ENCODE results near the gene DIS3L2.

DIS3L2 gene

DNA sequence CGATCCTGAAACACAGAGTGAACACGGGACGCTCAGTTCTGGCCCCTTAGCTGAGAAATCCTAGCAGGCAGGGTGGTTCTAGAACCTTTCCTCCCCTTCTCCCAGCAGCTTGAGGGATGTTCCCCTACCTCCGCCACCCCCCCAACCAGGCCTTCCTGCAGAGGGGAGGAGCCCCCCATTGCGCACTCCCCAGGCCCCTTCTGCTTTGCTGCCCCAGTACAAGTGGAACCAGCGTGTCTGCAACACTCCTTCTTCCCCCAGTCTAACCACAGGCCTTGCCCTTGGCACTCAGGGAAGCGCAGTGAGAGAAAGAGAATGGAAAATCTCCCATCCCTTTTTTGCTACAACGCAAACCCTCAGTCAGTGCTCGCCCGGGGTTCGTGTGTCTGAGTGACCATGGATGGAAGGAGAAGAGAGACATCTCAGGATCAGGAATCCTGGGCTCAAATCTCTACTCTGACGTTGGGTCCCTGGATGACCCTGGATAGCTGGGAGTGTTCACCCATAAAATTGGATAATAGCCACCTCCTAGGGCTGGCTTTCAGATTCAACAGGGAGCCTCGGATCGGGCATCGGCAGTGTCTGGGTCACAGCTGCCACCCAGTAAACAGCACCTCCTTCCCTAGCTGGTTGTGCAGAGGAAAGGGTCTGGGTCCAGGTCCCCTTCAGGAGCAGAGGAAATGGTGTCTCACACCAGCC lies 39.1 kb upstream of the DIS3L2 start:
- H3K4me1 ChIP-seq (ENCODE audit: control insufficient read depth in 5 of 5, insufficient read depth in 5 of 5, low read length in 5 of 5), result peaks cover 0 to 31% (median 23%) of the 10 kb centered on the region in 5 donors
- no peaks in the 10 kb centered on the region for H3K9me3 ChIP-seq (ENCODE audit: control insufficient read depth in 5 of 5, low read length in 5 of 5)
- no peaks in the 10 kb centered on the region for H3K36me3 ChIP-seq (ENCODE audit: control insufficient read depth in 5 of 5, insufficient read depth in 5 of 5, low read length in 5 of 5)
- H3K27ac ChIP-seq (ENCODE audit: low read depth, low read length), result no peak overlapping the region
- peaks cover 20 to 60% (median 47%) of the 10 kb centered on the region in 5 donors for H3K27me3 ChIP-seq (ENCODE audit: control insufficient read depth in 5 of 5, insufficient read depth in 4 of 5, low read length in 5 of 5)
- no peak overlapping the region for H3K4me3 ChIP-seq (ENCODE audit: low read depth in 1 of 5, low read length in 5 of 5)
- H3K9ac ChIP-seq (ENCODE audit: low read length in 5 of 5), result no peak overlapping the region

DNA sequence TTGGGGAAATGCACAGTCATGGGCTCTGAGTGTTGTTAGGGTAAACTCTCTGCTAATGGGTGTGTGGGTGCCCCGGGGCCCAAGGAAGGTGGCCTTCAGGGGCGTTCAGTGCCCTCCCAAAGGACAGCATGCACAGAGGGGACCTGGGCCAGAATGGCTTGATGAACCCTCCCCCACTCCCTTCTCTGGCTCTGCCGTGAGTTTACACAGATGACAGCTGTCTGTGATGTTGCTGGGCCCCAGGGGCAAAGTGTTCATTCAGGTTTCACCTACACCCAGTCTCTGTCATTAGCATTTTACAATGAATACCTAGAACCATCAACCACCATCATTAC lies 38.5 kb upstream of the DIS3L2 start:
- H3K9ac ChIP-seq (ENCODE audit: low read length in 5 of 5), result no peak overlapping the region
- no peak overlapping the region for H3K27ac ChIP-seq (ENCODE audit: low read depth, low read length)
- no peaks in the 10 kb centered on the region for H3K36me3 ChIP-seq (ENCODE audit: control insufficient read depth in 5 of 5, insufficient read depth in 5 of 5, low read length in 5 of 5)
- peaks cover 0 to 28% (median 23%) of the 10 kb centered on the region in 5 donors for H3K4me1 ChIP-seq (ENCODE audit: control insufficient read depth in 5 of 5, insufficient read depth in 5 of 5, low read length in 5 of 5)
- H3K4me3 ChIP-seq (ENCODE audit: low read depth in 1 of 5, low read length in 5 of 5), result no peak overlapping the region
- H3K27me3 ChIP-seq (ENCODE audit: control insufficient read depth in 5 of 5, insufficient read depth in 4 of 5, low read length in 5 of 5), result peaks cover 22 to 65% (median 52%) of the 10 kb centered on the region in 5 donors
- no peaks in the 10 kb centered on the region for H3K9me3 ChIP-seq (ENCODE audit: control insufficient read depth in 5 of 5, low read length in 5 of 5)

DNA sequence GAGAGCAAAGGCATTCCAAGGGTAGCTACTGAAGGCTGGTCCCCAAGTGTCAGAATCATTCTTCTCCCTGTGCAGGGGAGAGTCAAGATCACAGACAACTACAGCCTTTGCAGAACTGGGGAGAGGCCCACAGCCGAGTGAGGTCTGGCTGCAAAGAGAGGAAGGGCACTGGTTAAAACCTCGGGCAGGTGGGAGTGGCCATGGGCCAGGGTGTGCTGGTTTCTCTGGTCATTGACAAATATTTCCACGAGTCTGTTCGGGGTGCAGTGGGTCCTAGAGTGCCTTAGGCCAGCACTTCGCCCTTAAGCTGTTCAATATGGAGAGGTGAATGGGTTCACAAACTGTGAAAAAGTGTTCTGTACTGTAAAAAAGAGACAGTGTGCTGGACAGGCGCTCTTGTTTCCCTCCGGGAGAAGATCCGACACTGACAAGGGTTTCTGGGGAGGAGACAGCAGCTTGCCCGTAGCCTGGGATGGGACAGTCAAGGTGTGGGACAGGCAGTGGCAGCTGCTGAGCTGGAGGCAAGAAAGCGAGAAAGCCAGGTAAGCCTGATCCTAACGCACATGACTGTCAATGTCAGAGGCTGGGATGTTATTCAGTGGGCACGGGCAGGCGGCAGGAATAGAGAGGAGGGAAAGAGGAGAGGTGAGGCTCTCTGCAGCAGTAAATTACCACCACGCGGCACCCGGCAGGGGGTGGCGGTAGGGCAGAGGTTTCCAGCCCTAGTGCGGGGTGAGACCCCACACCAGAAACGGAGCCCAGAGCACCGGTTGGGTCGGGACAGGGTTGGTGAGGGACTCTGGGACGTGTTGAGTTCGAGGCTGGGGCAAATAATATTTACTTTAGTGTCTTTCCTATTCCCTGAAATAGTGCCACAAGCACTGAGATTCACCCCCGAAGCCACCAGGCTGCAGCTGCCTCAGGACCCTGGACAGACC lies 37.3 kb upstream of the DIS3L2 start:
- no peak overlapping the region for H3K9ac ChIP-seq (ENCODE audit: low read length in 5 of 5)
- peaks cover 31 to 76% (median 61%) of the 10 kb centered on the region in 5 donors for H3K27me3 ChIP-seq (ENCODE audit: control insufficient read depth in 5 of 5, insufficient read depth in 4 of 5, low read length in 5 of 5)
- no peak overlapping the region for H3K27ac ChIP-seq (ENCODE audit: low read depth, low read length)
- H3K4me1 ChIP-seq (ENCODE audit: control insufficient read depth in 5 of 5, insufficient read depth in 5 of 5, low read length in 5 of 5), result peaks cover 0 to 28% (median 23%) of the 10 kb centered on the region in 5 donors
- H3K4me3 ChIP-seq (ENCODE audit: low read depth in 1 of 5, low read length in 5 of 5), result no peak overlapping the region
- H3K36me3 ChIP-seq (ENCODE audit: control insufficient read depth in 5 of 5, insufficient read depth in 5 of 5, low read length in 5 of 5), result no peaks in the 10 kb centered on the region
- H3K9me3 ChIP-seq (ENCODE audit: control insufficient read depth in 5 of 5, low read length in 5 of 5), result no peaks in the 10 kb centered on the region

DNA sequence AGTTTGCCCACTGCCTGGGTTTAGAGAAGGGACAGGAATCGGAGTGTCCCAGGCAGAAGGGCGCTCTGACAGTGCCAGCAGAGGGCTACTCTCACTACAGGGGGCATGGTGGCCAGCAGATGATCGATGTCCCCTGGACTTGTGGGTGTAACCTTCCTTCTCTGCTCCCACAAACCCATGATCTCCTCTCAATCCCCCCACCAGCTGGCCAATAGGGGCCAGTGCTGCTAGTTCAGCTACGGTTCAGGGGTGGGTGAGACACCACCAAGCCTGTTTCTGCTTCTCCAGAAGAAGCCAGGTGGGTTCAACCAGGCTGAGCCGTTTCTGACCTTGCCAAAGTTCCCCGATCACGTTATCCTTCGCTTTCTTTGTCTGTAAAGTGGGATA lies 36.6 kb upstream of the DIS3L2 start:
- peaks cover 0 to 26% (median 23%) of the 10 kb centered on the region in 5 donors for H3K4me1 ChIP-seq (ENCODE audit: control insufficient read depth in 5 of 5, insufficient read depth in 5 of 5, low read length in 5 of 5)
- no peak overlapping the region for H3K27ac ChIP-seq (ENCODE audit: low read depth, low read length)

DNA sequence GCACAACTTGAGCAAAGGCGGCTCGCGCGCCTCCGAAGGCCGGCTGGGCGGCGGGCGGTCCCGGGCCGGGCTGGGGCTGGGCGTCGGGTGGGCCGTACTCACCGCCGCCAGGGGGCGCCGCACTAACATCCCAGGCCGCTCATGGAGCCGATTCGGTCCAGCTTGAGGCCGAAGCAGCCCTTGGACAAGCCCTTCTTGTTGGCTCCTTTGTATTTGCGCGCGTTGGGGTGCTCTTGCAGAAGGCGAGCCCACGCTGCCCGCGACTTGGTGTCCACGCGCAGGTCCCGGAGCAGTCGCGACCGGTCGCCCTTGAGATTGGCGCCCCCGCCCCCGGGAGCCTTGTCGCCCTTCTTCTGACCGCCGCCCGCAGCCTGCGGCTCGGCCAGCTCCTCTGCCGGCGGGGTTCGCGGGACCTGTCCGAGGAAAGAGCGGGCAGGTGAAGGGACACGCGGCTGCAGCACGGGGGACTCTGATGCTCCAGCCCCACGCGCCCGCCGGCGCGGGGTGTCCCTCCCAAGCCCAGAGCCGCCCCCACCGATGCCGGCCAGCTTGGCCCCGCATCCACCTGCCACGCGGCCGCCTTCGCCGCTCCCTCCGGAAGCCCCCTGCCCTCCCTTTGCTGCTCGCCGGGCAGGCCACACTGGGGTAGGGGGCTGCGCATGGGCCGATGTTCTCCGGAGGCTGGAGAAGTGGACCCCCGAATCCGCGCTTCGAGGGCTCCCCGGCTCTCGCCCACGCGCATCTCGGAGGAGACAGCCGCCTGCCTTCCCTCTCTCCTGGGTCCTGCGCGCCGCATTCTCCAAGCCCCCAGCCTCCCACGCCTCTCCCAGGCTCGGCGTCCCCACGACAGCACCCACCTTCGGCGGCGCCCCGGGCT lies 36.0 kb upstream of the DIS3L2 start:
- Histone ChIP-seq H3K9me3 (ENCODE audit: control insufficient read depth in 5 of 5, low read length in 5 of 5) (no peaks in the 10 kb centered on the region), H3K36me3 (ENCODE audit: control insufficient read depth in 5 of 5, insufficient read depth in 5 of 5, low read length in 5 of 5) (no peaks in the 10 kb centered on the region), H3K27ac (ENCODE audit: low read depth, low read length) (no peak overlapping the region), H3K4me3 (ENCODE audit: low read depth in 1 of 5, low read length in 5 of 5) (peak overlapping the region in 4 of 5 donors; percentile 49 to 63 (median 54)), H3K9ac (ENCODE audit: low read length in 5 of 5) (no peak overlapping the region), H3K27me3 (ENCODE audit: control insufficient read depth in 5 of 5, insufficient read depth in 4 of 5, low read length in 5 of 5) (peaks cover 36 to 80% (median 63%) of the 10 kb centered on the region in 5 donors), H3K4me1 (ENCODE audit: control insufficient read depth in 5 of 5, insufficient read depth in 5 of 5, low read length in 5 of 5) (peaks cover 0 to 29% (median 23%) of the 10 kb centered on the region in 5 donors)

More for the DNA sequence above, 36.6 kb upstream of the DIS3L2 start:
- H3K9me3 ChIP-seq (ENCODE audit: control insufficient read depth in 5 of 5, low read length in 5 of 5), result no peaks in the 10 kb centered on the region
- peaks cover 36 to 78% (median 64%) of the 10 kb centered on the region in 5 donors for H3K27me3 ChIP-seq (ENCODE audit: control insufficient read depth in 5 of 5, insufficient read depth in 4 of 5, low read length in 5 of 5)
- peak overlapping the region in 1 of 5 donors; percentile 63 for H3K4me3 ChIP-seq (ENCODE audit: low read depth in 1 of 5, low read length in 5 of 5)
- no peak overlapping the region for H3K9ac ChIP-seq (ENCODE audit: low read length in 5 of 5)
- H3K36me3 ChIP-seq (ENCODE audit: control insufficient read depth in 5 of 5, insufficient read depth in 5 of 5, low read length in 5 of 5), result no peaks in the 10 kb centered on the region

DNA sequence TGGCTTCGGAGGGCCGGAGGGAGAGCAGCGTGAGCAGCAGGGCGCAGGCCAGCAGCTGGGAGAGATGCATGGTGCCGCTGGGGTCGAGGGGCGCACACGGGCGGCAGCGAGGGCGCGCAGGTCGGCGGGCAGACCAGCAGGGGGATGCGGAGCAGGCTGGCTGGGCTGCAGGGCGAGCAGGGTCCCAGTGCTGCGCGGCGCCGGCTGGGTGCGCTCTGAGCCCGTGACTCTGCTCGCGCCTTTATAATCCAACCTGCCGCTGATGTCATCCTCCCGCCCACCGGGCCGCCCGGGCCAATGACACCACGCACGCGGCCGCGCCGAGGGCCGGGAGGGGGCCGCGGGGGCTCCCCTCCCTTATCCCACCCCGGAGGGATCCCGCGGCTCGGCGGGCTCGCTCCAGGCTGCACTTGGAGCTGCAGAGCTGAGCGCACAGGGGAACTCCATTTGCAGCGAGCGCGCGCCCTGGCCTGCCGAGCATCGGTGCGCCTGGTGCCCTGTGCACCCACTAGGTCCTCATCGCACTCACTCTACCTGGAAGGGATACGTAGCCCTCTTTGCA lies 35.3 kb upstream of the DIS3L2 start, which contains the start of gene NPPC:
Gene NPPC, minus strand, starts transcription at position 217 of the 562 bp plus-strand sequence. Its CDS starts 147 bp downstream, at position 70.
- Histone ChIP-seq H3K27ac (ENCODE audit: low read depth, low read length) (no peak within 1 kb of the TSS), H3K4me3 (ENCODE audit: low read depth in 1 of 5, low read length in 5 of 5) (peak within 1 kb of the TSS in 4 of 5 donors; percentile 49 to 63 (median 54)), H3K27me3 (ENCODE audit: control insufficient read depth in 5 of 5, insufficient read depth in 4 of 5, low read length in 5 of 5) (peaks cover 36 to 84% (median 63%) of the 10 kb centered on the region in 5 donors), H3K9me3 (ENCODE audit: control insufficient read depth in 5 of 5, low read length in 5 of 5) (no peaks in the 10 kb centered on the region), H3K4me1 (ENCODE audit: control insufficient read depth in 5 of 5, insufficient read depth in 5 of 5, low read length in 5 of 5) (peaks cover 0 to 35% (median 30%) of the 10 kb centered on the region in 5 donors), H3K9ac (ENCODE audit: low read length in 5 of 5) (no peak within 1 kb of the TSS), H3K36me3 (ENCODE audit: control insufficient read depth in 5 of 5, insufficient read depth in 5 of 5, low read length in 5 of 5) (no peaks in the 10 kb centered on the region)

DNA sequence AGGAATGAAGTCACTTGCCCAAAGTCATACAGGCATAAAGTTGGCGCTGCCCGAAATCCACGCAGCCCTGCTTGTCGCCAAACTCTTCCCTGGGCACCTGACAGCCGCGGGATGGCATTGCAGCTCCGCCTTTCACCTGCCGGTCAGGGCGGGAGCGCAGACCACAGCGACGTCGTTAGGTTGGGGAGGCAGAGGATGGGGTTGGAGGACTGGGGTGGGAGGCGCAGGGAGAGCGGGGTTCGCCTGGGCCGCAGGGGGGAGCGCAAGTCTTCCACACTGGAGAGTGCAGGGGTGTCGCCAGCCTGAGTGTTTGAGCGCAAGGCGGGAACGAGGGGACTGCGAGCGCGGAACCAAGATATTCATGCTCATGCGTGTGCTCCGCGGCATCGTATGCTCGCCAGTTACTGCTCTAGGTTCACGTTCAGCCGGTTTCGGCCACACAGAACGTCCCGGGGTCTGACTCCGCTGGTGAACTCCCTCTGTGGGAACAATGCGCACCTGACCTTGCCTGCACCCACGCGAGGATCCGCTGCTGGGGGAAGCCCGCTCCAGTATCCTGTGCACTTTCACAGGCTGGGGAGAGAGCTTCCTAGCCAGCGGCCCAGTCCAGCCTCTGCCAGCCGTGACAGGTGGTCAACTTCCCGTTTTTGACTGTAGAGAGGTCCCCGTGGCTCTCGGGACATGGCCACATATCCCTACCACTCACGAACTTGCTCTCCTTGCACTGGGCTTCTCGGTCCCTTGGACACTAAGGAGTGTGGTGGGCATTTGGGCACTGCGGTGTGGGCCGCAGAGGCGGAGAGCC lies 34.5 kb upstream of the DIS3L2 start:
- Histone ChIP-seq H3K27ac (ENCODE audit: low read depth, low read length) (no peak overlapping the region), H3K36me3 (ENCODE audit: control insufficient read depth in 5 of 5, insufficient read depth in 5 of 5, low read length in 5 of 5) (no peaks in the 10 kb centered on the region), H3K9ac (ENCODE audit: low read length in 5 of 5) (no peak overlapping the region), H3K27me3 (ENCODE audit: control insufficient read depth in 5 of 5, insufficient read depth in 4 of 5, low read length in 5 of 5) (peaks cover 36 to 84% (median 63%) of the 10 kb centered on the region in 5 donors), H3K9me3 (ENCODE audit: control insufficient read depth in 5 of 5, low read length in 5 of 5) (no peaks in the 10 kb centered on the region), H3K4me3 (ENCODE audit: low read depth in 1 of 5, low read length in 5 of 5) (peak overlapping the region in 4 of 5 donors; percentile 32 to 63 (median 52)), H3K4me1 (ENCODE audit: control insufficient read depth in 5 of 5, insufficient read depth in 5 of 5, low read length in 5 of 5) (peaks cover 0 to 35% (median 32%) of the 10 kb centered on the region in 5 donors)

DNA sequence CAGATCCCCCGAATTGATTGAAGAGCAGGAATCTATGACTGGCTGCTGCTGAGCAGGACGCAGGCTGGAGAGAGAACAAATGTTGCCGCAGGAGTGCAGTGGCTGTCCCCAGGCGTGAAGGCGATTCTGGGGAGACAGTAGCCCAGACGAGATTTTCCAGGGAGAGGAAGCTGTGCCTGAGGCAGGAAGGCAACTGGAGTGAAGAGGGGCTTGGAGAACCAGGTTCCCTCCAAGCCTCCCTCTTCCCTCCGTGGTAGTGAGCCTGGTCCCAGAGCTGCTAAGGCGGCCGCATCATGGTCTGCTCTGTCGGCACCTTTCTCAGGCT lies 34.0 kb upstream of the DIS3L2 start:
- Histone ChIP-seq H3K36me3 (ENCODE audit: control insufficient read depth in 5 of 5, insufficient read depth in 5 of 5, low read length in 5 of 5) (no peaks in the 10 kb centered on the region), H3K4me1 (ENCODE audit: control insufficient read depth in 5 of 5, insufficient read depth in 5 of 5, low read length in 5 of 5) (peaks cover 0 to 35% (median 32%) of the 10 kb centered on the region in 5 donors), H3K9ac (ENCODE audit: low read length in 5 of 5) (no peak overlapping the region), H3K4me3 (ENCODE audit: low read depth in 1 of 5, low read length in 5 of 5) (no peak overlapping the region), H3K27me3 (ENCODE audit: control insufficient read depth in 5 of 5, insufficient read depth in 4 of 5, low read length in 5 of 5) (peaks cover 36 to 79% (median 63%) of the 10 kb centered on the region in 5 donors), H3K9me3 (ENCODE audit: control insufficient read depth in 5 of 5, low read length in 5 of 5) (no peaks in the 10 kb centered on the region), H3K27ac (ENCODE audit: low read depth, low read length) (no peak overlapping the region)

DNA sequence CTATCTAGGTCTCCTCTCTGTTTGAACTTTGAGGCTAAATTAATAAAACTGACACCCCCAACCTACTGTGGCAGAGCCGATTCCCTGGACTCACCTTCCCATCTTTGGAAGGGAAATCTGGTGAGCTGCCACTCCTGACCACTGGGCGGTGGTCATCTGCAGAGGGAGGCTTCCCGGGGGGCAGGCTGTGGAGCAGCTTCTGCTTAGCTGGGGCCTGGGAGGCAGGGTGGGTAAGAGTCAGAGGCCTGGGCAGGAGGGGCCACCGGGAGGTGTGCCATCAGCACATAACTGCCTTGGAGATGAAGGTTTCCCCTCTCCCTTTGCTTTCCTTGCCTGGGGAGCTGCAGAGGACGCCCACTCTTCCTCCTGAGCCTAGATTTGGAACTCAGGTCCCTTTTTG lies 33.0 kb upstream of the DIS3L2 start:
- Histone ChIP-seq H3K9ac (ENCODE audit: low read length in 5 of 5) (no peak overlapping the region), H3K9me3 (ENCODE audit: control insufficient read depth in 5 of 5, low read length in 5 of 5) (no peaks in the 10 kb centered on the region), H3K27me3 (ENCODE audit: control insufficient read depth in 5 of 5, insufficient read depth in 4 of 5, low read length in 5 of 5) (peaks cover 33 to 72% (median 56%) of the 10 kb centered on the region in 5 donors), H3K36me3 (ENCODE audit: control insufficient read depth in 5 of 5, insufficient read depth in 5 of 5, low read length in 5 of 5) (no peaks in the 10 kb centered on the region), H3K4me3 (ENCODE audit: low read depth in 1 of 5, low read length in 5 of 5) (no peak overlapping the region), H3K4me1 (ENCODE audit: control insufficient read depth in 5 of 5, insufficient read depth in 5 of 5, low read length in 5 of 5) (peaks cover 0 to 35% (median 32%) of the 10 kb centered on the region in 5 donors), H3K27ac (ENCODE audit: low read depth, low read length) (no peak overlapping the region)

Data from subcutaneous abdominal adipose tissue (tissue), 5 donors.